ENCODE measurements around the gene EEIG1. TPM values are rescaled to one million over a fixed set of nuclear protein-coding genes. Genes with fewer than 3 reads are reported as not detected.

EEIG1 gene
- total RNA-seq, 1 donor from 2014 or later: 44.7 TPM

GRCh38 chr9:127972236-127972871 is 8.4 kb downstream of the EEIG1 start:
- H3K27me3 ChIP-seq: no peaks in the 10 kb centered on the region
- intact Hi-C loops (cut with DNase I): no loop called here
- no peak for TF ChIP-seq CTCF (IDR thresholded peaks at IDR 0.05)
- ATAC-seq: no peak
- no peaks in the 10 kb centered on the region for H3K9me3 ChIP-seq
- peaks cover 81% of the 10 kb centered on the region for H3K4me1 ChIP-seq
- peak overlapping the region; percentile 55 for H3K27ac ChIP-seq
- no peaks in the 10 kb centered on the region for H3K36me3 ChIP-seq
- DNase-seq: no peak
- H3K4me3 ChIP-seq: no peak overlapping the region

DNA sequence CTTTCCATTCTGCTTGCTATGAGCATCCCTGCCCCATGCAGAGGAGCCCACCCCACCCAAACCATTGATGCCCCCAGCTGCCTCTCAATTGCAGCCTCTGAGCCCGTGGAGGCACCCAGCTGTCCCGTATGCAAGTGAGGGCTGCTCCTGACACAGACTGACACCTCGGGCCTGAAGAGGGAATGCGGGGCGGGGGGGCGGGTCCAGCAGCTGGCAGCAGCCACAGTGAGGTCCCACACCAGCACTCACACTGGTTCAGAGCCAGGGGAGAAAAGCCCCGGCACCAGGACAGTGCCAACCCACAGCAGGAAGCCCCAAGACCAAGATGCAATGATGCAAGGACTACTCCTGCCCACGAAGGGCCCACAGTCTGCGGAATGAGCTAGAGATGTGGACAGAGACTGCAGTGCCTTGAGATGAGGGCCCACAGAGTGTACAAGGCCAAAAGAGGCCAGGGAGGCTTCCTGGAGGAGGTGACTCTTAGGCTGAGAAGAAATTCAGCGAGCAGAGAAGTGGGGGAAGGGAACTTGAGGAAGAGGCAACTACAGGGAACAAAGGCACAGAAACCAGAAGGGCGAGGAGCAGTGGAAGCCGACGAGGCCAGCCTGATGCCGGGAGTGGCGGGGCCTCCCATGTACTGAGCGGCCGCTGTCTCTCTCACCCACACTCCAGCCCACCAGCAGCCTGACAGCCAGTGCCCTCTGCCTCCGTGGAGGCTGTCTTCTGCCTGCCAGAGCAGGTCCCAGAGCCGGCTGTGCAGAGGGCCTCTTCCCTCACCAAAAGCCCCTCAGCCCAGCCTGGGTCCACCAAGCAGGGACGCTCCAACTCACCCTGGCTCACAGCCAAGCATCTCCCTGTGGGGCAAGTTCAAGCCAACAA is 9.2 kb downstream of the EEIG1 start:
- Histone ChIP-seq H3K36me3 (no peaks in the 10 kb centered on the region), H3K4me1 (peaks cover 81% of the 10 kb centered on the region), H3K27me3 (no peaks in the 10 kb centered on the region), H3K9me3 (no peaks in the 10 kb centered on the region), H3K4me3 (no peak overlapping the region), H3K27ac (peak overlapping the region; percentile 55)
- intact Hi-C loops (cut with DNase I): no loop called here
- DNase-seq (no peak), ATAC-seq (peak; percentile 9)
- no peak for TF ChIP-seq CTCF (IDR thresholded peaks at IDR 0.05)

DNA sequence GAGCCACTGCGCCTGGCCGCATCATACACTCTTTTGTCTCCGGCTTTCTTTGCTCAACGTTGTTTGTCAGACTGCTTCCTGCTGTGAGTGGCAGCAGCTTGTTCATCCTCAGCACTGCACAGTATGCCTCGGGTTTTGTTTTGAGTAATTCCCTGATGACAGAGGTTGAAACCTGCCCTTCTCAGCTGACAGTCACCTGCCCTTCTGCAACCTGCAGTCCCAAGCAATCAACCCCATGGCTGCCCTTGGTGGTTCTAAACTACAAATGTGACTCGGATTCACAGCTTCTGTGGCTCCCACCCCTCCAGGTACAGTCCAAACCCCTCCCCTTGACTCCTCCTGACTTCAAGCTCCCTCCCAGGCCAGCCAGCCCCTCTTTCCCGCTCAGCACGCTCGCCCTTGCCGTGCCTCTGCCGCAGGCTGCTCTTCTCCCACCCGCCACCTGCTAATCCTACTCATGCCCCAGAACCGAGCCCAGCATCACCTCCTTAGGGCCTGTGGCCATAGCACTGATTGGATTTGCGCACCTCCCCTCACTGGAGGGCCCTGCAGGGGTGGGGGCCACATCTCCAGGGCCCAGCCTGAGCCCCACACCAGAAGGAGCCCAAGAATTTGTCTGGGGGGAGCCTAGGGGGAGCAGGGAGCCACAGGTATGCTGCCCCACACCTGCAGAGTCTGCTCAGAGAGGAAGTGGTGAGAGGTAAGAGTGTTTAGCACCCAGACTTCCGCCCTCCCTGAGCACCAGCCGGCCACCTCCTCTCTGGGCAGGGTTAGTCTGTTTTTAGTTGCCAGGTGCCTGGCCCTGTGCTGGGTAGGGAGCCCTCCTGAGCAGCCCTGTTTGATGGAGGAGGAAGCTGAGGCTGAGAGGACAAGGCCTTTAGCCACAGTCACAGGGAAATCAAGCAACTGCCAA is 10.1 kb downstream of the EEIG1 start:
- no peak for ATAC-seq
- intact Hi-C loops (cut with DNase I): no loop called here
- H3K27ac ChIP-seq: peak overlapping the region; percentile 28
- no peak overlapping the region for H3K4me3 ChIP-seq
- no peaks in the 10 kb centered on the region for H3K27me3 ChIP-seq
- H3K4me1 ChIP-seq: peaks cover 82% of the 10 kb centered on the region
- TF ChIP-seq CTCF (IDR thresholded peaks at IDR 0.05): no peak
- no peaks in the 10 kb centered on the region for H3K36me3 ChIP-seq
- H3K9me3 ChIP-seq: no peaks in the 10 kb centered on the region
- DNase-seq: no peak

DNA sequence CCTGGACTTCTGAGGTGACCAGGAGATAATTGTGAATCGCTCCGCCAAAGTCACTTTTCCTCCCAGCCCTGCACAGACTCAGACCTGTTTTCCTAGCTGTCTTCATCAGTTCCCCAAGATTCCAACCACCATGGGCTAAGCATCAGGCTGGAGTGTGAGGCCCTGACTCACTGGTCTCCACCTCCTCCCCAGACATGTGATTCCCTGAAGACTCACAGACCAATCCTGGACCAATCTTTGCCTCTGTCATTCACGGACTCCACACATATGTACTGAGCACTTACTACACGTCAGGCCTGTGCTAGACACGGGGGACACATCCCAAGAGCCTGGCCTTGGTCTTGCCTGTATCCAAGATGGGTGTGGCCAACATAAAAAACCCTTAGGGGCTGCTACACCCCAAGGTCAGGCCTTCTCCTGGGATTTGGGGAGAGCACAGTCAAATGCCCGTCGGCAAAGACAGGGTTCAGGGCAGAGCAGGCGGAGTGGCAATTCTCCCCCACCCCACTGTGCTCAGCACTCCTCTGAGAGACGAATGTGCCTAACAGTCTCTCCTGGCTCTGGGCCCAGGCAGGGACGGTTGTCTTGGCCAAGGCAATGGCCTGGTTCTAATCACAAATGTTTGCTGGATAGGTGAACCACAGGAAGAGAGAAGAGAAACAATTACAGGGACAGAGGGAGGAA is 11.9 kb downstream of the EEIG1 start:
- Histone ChIP-seq H3K4me3 (no peak overlapping the region), H3K27me3 (no peaks in the 10 kb centered on the region), H3K27ac (peak overlapping the region; percentile 28), H3K4me1 (peaks cover 80% of the 10 kb centered on the region), H3K36me3 (no peaks in the 10 kb centered on the region), H3K9me3 (no peaks in the 10 kb centered on the region)
- intact Hi-C loops (cut with DNase I): no loop called here
- no peak for TF ChIP-seq CTCF (IDR thresholded peaks at IDR 0.05)
- DNase-seq (no peak), ATAC-seq (no peak)

- Histone ChIP-seq H3K4me3 (no peak overlapping the region), H3K4me1 (peaks cover 79% of the 10 kb centered on the region), H3K9me3 (no peaks in the 10 kb centered on the region), H3K36me3 (no peaks in the 10 kb centered on the region), H3K27me3 (no peaks in the 10 kb centered on the region), H3K27ac (peak overlapping the region; percentile 28)
- DNase-seq (no peak), ATAC-seq (peak; percentile 20)
- intact Hi-C loops (cut with DNase I): no loop called here
- TF ChIP-seq CTCF (IDR thresholded peaks at IDR 0.05): no peak
Observed at GRCh38 chr9:127968042-127968441, 12.7 kb downstream of the EEIG1 start.
